HG03039 (cell line): Measurements from ENCODE around the gene CDK5RAP2.
"Not testable (repeated sequence)": the region's sequence is repeated elsewhere in the genome, so short reads cannot be mapped to it uniquely, and the experiment has no call there.

Experiments
- ATAC-seq: cut with Tn5 transposase; IDR thresholded peaks from one replicate; pipeline ENCODE4 v1.9.1; 2021; ENCODE audit warnings: mild to moderate bottlenecking, moderate library complexity; ENCODE audit not compliant: unreplicated experiment

Gene CDK5RAP2

GRCh38 chr9:120580051-120580896 lies at the start of gene CDK5RAP2:
TSS of gene CDK5RAP2 (minus strand) at chr9:120580167. CDS start at chr9:120579978, 189 bp downstream.
- peak; percentile 96 for ATAC-seq

DNA sequence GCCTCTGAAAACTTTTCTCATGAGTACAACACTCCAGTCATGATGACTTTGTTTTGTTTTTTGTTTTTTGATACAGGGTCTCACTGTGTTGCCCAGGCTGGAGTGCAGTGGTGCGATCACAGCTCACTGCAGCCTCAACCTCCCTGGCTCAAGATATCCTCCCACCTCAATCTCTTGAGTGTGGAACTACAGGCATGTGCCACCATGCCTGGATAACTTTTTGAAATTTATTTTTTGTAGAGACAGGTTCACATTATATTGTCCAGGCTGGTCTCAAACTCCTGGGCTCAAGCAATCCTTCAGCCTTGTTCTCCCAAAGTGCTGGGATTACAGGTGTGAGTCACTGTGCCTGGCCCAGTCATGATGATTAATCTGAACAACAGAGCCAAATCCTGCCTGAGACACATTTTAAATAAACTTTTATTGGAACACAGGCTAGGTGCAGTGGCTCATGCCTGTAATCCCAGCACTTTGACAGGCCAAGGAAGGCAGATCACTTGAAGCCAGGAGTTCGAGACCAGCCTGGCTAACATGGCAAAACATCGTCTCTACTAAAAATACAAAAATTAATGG lies 49.0 kb upstream of the CDK5RAP2 start:
- not testable (repeated sequence) for ATAC-seq

- no peak for ATAC-seq
Measured at GRCh38 chr9:120628207-120628924, 48.4 kb upstream of the CDK5RAP2 start.

DNA sequence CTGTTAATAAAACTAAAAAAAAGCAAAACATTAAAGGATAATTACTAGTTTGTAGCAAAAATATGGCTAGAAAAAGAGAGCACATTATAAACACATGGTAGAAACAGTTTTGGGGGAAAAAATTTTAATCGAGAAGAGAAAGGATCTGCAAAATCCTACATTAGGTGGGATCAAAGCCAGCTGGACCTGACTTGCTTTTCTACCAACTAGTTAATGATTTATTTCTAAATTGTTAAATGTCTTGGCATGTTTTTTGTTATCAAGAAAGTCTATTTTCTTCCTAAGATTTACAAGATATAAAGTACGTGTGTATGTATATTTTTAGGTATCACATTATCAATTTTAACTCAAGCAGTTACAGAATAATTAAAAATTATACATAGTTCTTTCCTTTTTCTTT lies 47.1 kb upstream of the CDK5RAP2 start:
- no peak for ATAC-seq

GRCh38 chr9:120626512-120626911 lies 46.5 kb upstream of the CDK5RAP2 start:
- ATAC-seq, result no peak

GRCh38 chr9:120625222-120625621 lies 45.3 kb upstream of the CDK5RAP2 start:
- no peak for ATAC-seq

DNA sequence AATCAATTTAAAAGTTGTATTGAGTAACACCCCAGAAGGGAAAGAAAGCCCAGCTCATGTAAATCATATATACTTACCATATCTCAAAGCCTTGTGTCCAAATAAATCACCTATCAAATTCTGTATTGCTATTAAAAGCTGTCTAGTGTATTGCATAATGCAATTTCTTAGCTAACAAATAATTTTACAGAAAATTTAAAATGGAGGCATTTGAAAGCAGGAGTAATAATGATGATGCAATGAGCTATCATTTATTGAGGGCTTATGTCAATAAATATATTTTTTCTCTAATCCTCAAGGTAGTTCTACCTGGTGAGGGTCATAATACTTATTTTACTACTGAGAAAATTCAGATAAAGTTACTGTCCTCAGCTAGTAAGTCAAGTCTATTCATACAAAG lies 42.8 kb upstream of the CDK5RAP2 start:
- ATAC-seq, result no peak

DNA sequence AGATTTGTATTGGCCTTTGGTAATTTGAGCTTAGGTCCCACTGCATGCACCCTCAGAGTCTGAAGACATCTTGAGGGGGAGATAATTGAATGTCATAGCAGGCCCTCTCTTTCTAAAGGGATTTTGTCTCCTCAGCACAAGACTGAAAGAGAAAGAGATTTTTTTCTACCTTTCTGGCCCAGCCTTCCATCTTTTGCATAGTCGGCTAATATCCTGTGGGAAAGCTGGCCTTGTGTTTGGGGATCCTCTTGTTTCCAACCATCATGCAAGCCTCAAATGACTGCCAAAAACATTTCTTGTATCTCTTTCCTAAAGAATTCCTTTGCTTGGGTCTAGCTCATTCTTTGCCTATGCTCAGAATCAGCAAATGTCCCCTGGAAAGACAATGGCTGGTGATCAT lies 42.0 kb upstream of the CDK5RAP2 start:
- no peak for ATAC-seq

DNA sequence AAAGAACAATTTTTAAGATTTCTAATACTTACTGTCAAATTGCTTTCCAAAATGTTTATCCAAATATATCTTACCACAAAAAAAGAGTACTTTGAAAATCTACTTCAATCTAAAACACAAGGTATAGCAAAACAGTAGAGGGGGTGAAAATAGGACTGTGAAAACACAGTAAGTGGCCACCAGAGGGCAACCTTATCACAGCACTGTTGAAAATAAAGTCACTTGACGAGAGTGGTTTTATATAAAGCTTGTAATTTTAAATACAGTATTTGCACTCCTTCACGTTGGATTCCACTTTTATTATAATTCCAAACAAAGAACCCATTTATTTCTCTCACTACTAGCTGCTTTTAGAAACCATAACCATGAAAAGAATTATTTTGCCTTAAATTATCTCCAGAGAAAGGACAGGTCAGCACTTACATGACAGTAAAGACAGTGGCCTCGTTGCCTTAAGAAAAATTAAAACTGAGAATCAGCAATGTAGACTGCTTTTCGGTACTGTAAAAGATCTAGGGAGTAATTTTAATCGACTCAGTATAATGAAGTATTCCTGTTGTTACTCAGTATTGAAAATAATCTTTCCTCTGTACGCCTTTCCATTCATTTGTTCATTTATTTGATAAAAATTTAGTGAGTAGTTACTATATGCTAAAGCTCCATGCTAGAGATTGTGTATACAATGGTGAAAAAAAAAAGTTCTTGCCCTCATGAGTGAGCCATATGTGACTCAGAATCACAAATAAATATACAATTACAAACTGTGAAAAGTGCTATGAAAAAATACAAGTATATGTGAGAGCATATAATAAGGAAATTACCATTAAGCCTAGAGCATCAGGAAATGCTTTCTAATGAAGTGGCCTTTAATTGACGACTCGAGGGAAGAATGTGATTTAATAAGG lies 40.0 kb upstream of the CDK5RAP2 start:
- no peak for ATAC-seq

GRCh38 chr9:120616966-120617935 lies 37.3 kb upstream of the CDK5RAP2 start:
- no peak for ATAC-seq

DNA sequence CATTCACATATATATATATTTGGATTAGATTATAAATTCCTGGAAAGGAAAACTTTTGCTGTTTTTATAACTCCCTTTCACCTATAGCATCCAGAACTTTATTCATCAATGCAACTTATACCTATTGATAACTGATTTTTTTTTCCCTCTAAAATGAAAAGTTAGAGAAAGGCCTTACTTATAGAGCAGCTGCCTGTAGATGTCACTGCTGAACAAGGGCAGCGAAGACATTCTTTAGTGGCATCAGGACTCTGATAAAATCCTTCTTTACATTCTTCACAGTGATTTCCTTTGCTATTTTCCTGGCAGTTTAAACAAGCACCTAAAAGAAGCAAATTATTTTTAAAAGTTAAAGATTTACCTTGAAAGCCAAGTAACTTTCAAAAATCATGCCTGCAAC lies 32.3 kb upstream of the CDK5RAP2 start:
- no peak for ATAC-seq

GRCh38 chr9:120611690-120612068 lies 31.7 kb upstream of the CDK5RAP2 start:
- no peak for ATAC-seq

- ATAC-seq, result no peak
Measured at GRCh38 chr9:120610975-120611689, 31.2 kb upstream of the CDK5RAP2 start.

DNA sequence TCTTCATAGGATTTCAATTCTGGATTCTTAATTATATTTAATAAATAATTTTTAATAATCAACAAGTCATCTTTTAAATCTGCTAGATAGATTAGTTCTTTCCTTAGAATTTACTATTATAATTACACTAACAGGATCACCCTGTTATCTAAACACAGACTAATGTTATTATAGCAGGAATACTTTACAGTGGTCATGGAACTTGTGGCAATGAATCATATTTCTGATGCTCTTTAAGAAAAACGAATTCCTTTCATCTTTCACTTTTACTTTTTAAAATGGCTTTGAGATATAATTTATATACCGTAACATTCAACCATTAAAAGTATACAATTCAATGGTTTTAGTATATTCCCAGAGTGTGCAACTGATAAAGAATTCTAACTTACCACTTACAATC lies 29.7 kb upstream of the CDK5RAP2 start:
- ATAC-seq, result no peak

DNA sequence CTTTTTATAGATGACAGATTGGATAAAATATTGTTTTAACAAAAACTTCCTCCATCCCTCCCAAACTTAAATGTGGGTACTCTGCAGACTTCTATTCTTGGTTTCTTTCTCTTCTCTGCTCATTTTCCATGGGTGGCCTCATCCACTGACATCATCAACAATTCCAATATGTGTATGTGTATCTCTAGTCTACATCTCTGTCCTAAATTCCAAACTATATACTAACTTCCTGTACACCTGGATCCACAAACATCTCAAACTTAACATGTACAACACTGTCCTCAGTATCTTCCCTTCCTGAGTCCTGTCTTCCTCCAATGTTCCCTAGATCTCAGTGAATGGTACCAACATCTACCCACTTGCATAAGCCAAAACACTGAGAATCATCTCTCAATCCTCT lies 28.5 kb upstream of the CDK5RAP2 start:
- ATAC-seq, result no peak

- no peak for ATAC-seq
Measured at GRCh38 chr9:120603591-120603990, 23.6 kb upstream of the CDK5RAP2 start.

GRCh38 chr9:120603010-120603409 lies 23.0 kb upstream of the CDK5RAP2 start:
- ATAC-seq, result no peak

DNA sequence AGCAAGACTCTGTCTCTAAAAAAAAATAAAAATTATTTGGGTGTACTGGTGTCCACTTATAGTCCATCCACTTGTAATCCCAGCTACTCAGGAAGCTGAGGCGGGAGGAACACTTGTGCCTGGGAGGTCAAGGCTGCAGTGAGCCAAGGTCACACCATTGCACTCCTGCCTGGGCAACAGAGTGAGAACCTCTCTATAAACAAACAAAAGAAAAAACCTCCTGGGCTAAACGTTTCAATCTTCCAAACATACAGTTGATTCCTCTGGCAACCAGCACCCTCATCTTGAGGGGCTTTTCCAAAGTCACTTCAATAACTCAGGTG lies 13.9 kb upstream of the CDK5RAP2 start:
- no peak for ATAC-seq

DNA sequence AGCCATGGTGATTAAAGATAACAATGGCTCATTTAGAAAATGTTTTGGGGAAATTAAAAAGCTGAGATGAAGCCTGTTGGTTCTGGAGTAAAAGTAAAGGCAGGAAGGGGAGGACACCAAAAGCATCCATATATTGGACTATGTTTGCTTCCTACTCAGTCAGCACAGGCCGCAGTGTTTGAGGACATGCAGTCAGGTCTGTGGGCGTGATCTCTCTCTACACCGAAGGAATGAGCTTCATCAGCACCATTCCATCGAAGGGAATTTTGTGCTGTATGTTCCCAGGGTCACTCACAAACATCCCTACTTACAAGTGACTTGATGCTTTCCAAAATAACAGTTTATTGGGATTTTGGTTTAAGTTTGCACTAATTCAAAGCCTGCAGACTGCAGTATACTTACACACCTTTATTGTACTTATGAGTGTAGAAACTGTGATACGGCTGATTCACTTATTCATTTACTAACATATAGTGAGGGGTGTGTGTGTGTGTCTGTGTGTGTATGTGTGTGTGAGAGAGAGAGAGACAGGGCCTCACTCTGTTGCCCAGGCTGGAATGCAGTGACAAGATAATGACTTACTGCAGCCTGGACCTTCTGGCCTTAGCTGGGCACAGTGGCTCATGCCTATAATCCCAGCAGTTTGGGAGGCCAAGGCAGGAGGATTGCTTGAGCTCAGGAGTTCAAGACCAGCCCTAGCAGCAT lies 13.4 kb upstream of the CDK5RAP2 start:
- no peak for ATAC-seq
